GM12891 (cell line): ENCODE data around the gene ATRN.

Experiments used
- POLR2A ChIP-seq: IDR thresholded peaks from 2 replicates; pipeline ENCODE4 v1.6.1; 2011; ENCODE audit warnings: low read depth, low read length, control low read depth
- POLR2AphosphoS5 ChIP-seq: IDR thresholded peaks from 2 replicates; pipeline ENCODE4 v1.6.1; 2011; ENCODE audit warnings: low read depth, low read length, control low read depth

- no peak for TF ChIP-seq POLR2A
- TF ChIP-seq POLR2AphosphoS5: no peak
Observed at GRCh38 chr20:3543901-3544507, 73.2 kb downstream of the ATRN start.
